A204.1 (cell line): Measurements from ENCODE around the gene MACROH2A1.

Experiments
- FAIRE-seq: peaks from 2 replicates; lab custom pipeline; 2012; peaks lifted over from hg19 to GRCh38; lab: Jason Lieb, UNC

MACROH2A1 gene

DNA sequence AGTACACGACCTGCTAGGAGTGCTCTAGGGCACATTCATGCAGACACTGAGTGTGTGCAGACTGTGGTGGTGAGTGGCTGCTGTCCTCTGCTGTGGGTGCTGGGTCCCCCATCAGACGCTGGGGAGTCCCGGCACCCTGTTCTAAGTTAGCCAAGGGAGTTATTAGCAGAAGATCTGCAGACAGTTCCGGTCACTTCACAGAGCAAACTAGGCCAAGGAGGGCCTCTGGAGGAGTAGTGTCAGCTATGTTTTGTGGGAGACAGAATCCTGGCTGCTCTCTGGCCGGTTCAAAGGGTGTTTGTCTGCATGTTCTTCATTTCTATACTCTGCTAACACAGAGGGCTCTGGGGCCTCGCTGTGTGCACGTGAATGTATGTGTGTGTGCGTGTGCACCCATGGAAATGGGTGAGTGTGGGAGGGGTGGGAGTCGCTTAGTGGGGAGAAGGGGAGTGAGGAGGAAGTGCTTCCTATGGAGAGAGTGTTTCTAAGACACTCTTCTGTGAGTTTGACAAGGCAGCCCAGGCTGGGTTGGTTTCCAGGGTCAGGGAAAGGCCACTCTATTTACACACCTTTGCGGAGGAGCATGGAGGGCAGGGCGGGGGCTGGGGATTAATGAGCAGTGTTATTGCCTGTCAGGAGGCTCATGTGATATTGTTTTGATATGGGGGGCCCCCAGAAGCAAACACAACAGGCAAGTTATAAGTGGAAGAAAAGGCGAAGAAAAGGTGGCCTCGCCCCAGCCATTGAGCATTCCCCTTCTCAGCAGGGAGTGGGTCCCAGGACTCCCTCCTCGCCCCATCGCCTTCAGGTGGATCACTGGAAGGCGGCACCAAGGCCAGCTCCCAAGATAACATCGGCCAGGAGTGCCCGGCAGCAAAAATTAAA lies 68.9 kb downstream of the MACROH2A1 start:
- no peak for FAIRE-seq

DNA sequence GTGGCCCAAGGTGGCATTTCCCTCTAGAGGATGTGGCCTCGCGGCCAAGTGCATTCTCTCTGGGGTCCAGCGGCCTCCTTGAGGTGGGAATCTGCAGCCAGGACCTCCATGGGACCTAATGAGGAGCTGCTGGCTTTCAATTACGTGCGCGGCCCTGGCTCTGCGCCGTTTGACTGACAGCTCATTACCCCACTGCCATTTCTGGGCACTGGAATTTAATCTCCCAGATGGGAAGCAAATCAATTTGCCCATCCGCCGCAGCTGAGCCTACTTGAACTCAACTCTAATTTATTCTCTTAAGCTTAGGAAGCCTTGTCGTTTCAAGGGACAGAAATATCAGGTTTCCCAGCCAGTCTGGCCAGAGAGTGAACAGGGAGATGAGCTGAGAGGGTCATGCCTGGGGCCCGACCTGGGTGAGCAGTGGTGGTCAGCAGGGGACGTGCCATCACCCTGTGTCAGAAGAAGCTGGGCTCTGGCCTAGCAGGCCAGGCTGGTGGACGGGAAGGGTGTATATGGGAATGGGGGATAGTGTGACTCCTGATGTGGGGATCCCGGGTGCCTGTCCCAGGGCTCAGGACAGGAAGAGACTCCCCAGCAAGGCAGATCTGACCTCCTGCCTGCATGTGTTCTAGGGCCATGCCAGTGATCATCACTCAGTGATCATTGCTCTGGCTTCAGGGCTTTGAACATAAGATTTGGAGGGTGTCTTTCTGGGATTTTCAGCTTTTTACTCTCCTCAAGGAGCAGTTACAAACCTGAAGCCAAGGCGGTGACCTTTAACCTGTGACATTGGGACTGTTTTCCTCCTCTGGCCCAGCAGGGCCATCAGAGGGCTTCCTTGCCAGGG lies 69.7 kb downstream of the MACROH2A1 start:
- FAIRE-seq = no peak

DNA sequence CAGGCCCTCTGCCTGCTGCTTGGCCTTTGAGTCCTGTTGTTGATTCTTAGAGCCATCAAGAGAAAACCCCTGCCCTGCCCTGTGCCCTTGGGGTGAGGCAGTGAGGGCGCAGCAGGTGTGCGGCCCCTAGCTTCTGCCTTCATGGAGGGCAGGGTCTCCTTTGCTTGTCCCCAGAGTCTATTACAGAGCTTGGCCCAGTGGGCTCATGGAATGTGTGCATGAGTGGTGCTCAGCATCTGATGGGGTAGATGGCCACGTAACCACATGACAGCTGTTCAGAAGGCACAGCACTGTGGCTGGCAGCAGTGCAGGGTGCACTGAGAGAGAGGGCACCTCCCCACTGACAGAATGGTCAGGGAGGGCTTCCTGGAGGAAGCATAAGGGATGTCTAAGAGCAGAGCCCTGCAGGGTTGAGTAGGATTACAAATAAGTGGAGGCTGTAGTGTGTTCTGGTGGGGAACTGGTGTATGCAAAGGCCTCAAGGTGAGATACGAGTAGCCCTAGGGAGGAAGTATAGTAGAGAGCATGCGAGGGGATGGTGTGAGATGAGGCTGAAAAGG lies 70.8 kb downstream of the MACROH2A1 start:
- no peak for FAIRE-seq

DNA sequence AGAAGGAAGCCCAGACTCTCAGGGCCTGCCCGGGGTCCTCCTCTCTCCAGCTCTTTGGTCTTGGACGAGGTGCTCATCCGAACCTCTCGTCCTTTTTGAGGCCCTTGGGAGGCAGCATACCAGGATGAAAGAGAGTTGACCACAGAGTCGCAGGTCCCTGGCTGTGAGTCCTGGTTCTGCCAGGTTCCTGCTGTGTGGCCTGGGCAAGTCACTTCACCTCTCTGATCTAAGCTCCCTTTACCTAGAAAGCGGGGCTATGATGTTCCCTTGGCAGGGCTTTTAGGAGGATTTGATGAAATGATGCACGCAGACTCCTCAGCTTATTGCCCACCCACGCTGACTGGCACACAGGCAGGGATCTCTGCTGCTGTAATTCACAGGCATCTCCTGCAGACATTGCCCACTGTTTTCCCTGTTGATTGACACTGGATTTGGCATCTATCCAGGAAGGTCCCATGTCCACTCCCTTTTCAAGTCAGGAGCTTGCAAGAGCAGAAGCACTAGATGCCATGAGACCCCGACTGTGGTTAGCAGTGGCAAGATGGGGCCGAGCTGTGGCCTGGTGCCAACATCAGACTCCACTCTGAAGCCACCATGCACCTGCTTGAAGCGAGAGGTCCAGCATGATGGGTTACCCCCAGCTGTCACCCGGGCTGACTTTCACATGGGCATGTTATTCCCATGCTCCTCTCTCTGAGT lies 71.5 kb downstream of the MACROH2A1 start:
- FAIRE-seq = no peak

DNA sequence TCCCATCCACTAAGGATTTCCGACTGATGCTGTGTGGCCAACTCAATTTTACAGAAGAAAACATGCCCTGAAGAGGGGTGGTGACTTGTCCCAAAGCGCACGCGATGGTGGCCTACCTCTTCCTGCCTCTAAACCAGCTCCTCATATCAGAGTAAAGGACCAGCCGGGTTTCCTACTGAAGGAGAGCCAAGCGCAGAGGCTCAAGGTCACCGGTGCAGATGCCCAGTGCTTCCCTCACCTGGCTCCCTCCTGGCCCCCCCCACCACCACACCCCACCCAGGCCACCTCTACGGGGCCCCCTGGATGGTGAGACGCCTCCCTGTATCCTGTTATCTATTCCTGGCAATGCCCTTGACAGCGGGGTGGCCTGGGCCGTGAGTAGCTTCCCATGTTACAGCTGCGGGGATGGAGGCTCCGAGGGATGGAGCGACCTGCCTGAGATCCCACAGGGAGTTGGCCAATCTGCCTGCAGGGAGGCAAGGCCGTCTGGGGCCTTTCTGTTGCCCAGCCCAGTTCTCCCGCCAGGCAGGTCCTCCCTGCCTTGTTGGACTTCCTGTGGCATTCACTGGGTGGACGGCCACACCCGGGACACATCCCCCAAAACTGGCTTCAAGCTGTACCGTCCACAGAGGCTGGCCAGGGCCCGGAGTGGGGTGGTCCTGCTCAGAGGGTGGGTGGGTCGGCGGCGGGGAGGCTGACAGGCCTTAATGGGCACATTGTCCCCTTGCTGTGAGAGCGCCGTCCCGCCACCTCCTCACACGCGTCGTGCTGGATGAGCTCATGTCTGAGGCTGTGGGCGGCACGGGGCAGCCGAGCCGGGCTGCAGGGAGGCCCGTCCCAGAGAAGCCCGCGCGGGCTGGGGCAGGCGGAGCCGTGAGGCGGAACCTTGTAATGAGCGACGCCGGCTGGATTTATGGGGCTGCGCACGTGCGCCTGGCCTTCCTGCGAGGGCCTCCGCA lies 72.5 kb downstream of the MACROH2A1 start:
- no peak for FAIRE-seq

DNA sequence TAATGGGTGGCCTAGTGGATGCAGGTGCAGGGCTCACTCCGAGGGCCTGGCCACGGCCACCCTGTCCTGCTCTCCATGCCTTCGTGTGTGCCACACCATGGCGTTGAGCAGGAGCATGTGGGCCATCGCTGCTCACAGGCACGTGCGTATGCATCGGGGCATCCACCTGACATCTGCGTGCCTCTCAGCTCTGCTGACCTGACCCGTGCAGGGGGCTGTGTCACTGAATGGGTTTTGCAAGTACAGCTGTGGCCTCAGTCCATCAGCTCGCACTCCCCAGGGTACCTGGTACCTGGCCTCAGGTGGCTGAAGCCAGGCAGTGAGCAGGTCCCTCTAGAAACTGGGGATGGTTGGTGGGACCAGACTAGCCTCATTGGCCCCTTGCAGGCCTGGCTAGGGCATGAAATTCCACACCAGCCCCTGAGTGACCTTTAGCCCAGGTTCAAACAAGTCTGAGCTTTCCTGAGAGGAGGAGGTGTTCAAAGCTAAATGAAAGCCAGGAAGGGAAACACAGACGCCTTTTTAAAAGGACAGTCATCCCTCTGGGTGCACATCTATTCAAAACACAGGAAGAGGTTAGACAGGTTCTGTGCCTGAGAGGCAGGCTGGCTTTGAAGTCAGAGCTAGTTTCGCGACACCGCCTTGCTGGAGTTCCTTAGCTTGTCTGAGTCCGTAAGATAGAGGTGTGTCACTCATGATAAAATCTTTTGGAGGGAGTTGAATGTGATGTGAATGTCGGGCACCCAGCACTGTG lies 74.0 kb downstream of the MACROH2A1 start:
- no peak for FAIRE-seq

DNA sequence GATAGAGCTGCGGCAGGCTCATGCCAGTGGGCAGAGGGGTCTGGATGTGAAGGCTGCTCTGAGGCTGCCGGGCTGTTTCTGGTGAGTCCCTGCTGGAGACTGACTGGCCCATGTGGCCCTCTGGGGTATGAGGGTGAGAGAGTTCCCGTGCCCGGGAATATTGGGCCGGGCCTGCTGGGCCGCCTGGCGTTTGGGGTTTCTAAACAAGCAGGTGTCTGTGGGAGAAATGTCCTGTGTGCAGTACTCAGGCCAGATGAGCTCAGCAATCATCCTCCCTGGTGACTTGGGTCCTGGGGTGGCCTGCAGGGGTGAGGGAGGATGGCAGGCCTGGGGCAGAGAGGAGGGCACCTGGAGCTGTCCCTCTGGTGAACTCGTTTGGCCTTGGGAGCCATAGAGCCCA lies 74.9 kb downstream of the MACROH2A1 start:
- FAIRE-seq = no peak

DNA sequence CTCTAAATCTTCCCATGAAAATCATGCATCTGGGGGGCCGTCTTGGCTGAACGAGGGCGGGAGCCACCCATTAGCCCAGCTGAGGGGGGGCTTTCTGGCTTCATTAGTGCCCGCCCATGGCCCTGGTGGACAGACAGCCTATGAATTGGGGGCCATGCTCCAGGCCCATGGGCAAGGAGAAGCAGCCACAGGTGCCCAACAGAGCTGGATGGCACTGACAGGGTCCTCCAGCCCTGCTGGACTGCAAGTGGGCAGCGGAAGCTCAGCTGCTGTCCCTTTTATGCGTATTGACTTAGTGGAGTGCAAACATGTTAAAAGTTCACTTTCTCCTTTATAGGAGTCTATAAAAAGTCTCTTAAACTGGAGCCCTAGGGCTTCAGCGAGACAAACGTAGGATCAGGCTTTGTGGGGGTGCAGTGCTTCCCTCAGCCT lies 75.3 kb downstream of the MACROH2A1 start:
- FAIRE-seq = no peak

DNA sequence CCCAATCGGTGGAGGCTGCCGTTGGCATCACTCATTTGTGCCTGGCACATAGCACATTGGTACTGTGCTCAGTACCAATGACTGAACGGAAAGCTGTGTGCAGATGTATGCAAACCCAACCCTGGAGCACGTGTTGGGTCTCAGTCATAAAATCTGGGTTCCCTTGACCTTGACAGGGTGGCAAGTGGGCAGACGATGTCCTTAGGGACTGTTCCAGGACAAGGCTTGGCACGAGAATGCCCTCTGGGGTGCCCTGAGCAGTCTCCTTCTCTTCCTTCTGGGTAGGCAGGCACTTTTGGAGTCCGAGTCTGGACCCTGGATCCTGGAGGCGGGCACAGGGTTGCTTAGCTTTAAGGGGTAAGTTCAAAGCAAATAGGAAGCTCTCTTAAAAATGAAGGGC lies 75.8 kb downstream of the MACROH2A1 start:
- no peak for FAIRE-seq

DNA sequence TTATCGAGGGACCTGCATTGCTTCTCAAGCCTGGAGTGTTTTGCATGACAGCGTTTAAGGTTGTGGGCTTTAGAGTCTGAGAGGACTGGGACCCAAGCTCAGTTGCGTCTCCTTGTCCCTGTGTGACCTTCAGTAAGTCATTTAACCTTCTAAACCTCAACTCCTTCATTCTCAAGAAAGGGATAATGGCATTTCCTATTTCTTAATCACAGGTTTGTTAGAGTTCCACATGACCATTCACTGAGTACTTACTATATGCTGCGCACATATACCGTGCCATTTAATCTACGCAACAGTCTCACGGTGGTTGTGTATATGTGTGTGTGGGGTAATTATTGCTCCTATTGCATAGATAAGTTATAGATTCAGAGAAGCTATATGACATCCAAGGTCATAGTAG lies 76.3 kb downstream of the MACROH2A1 start:
- FAIRE-seq = no peak

DNA sequence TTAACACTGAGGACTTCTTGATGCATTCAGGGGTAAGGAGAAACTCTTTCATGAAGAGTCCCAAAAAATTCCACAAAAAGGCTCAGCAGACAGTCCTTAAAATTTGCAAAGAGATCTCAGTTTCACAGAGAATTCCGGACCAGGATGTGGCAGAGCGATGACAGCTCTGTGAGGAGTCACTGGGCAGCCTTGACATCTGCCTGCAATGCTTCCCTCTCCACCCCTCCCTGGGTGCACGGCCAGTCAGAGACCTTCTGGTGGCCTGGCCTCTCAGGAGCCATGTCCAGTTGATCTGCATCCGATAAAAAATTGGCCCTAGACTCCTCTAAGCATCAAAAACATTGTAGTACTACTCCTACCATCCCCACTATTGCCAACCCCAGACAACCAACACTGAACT lies 76.8 kb downstream of the MACROH2A1 start:
- FAIRE-seq = no peak

DNA sequence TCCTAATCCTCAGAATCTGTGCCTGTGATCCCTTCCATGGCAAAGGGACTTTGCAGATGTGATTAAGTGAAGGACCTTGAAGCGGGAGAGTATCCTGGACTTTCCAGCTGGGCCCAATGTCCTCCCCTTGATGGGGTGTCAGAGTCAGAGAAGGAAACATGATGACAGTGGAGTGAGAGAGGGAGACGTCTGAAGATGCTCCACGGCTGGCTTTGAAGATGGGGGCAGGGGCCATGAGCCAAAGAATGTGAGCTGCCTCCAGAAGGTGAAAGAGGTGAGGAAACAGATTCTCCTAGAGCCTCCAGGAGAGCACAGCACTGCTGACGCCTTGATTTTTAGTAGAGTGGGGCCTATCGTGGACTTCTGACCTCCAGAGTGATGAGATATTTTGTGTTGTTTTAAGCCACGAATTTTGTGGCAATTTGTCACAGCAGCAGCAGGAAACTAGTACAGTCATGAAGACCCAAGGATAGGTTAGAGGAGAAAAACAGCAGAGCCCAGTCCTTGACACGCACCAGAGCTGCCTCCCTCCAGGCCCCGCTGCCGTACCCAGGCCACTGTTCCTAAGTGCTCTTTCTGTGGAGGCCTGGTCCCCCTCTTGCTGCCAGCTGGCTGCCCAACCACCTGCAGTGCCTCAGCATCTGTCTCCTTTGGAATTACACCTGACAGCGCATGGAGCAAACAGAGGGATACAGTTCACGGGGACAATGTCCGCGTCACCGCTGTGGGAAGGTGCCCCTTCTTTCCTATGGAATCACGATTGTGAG lies 78.1 kb downstream of the MACROH2A1 start:
- no peak for FAIRE-seq

DNA sequence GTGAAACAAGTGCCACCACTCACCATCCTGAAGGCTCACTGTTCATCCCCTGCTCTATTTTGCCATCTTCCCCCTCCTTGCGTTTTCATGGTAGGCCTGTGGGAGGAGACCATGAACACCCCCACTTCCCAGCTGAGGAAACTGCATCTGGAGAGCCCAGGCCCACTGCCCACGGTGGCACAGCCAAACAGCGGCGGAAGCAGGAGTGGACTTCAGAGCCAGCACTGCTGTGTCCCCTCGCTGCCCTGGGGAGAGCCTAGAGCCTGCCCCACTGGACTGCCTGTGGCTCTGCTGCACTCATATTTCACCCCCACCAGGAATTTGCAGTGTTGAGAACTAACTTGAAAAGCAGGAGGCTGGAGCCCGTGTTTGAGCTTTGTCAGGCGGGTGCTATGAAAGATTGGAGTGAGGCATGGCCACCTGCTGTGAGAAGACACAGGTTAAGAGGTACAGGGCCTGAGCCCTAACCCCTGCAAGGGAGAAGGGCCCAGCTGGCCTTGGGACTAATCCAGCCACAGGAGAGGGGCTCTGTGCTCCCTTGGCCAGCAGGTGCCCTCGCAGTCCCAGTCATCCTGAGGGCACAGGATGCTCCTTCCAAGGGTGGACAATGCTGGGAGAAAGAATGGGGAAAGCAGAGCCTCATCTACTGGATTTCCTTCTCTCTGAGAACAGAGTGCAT lies 79.0 kb downstream of the MACROH2A1 start:
- no peak for FAIRE-seq

DNA sequence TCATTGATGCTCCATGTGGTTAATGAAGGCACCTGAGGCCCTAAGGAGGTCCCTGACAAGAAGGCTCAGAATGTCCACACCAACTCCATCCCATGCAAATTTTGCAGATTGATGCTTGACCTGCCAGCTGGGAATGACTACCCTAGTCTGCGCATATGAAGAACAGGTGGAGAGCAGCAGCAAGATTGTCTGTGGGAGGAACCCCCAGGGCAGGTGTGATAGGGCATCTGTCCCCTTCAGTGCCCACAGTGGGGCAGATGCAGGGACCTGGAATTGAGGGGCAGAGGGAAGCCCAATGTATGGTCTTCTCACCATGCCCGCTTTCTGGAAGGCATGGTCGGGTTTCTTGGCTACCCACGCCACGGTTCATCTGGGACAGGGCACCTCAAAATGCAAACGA lies 79.6 kb downstream of the MACROH2A1 start:
- FAIRE-seq = no peak

DNA sequence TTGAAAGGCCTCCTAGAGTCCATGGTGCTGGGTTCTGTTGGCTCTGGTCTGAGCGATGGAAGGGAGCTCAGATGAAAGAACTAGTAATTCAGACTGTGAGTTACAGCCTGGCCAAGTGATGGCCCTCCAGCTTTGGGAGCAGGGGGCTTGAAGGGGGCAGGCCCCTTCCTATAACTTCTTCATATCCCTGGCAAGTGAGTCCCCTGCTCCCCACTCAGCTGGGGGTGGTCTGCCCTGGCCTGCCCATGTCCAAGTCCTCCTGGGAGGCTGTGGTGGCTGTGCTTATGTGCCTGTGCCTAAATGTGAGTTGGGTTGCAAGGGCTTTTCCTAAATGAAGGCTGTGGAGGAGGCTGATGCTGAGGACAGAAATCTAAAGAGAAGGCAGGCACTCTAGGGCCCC lies 80.1 kb downstream of the MACROH2A1 start:
- no peak for FAIRE-seq

DNA sequence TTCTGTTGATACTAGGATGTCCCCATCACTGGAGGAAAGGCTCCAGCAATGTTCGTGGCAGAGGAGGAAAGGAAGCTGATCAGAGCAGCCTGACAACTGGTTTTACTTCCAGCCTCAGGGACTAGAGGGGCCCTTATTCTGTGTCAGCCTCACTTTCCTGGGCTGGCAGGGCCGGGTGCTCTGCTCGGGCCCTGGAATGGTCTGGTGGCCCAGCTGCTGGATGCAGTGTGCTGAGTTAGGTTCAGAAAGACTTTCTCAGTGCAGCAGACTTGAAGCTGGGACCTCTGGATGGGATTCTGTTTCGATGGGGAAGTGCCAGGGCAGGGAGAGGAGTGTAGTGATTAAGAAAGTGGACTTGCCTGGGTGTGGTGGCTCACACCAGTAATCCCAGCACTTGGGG lies 81.0 kb downstream of the MACROH2A1 start:
- no peak for FAIRE-seq

DNA sequence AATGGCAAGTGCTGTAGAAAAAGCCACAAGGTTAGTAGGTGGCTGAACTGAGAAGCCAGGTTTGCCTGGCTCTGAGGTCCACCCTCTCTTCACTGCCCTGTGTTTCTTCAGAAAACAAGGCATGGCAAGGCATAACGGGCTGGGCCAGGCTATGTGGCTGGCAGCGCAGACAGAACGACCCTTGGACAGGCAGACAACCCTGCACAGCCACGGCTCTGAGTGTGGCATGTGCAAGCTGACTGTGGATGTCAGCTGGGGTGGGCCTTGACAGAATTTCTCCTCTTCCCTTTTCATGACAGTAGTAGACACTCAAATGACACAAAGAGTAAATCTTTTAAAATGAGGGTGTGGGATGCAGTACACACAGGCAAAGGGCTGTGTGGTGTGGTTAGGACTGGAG lies 81.7 kb downstream of the MACROH2A1 start:
- FAIRE-seq = no peak

DNA sequence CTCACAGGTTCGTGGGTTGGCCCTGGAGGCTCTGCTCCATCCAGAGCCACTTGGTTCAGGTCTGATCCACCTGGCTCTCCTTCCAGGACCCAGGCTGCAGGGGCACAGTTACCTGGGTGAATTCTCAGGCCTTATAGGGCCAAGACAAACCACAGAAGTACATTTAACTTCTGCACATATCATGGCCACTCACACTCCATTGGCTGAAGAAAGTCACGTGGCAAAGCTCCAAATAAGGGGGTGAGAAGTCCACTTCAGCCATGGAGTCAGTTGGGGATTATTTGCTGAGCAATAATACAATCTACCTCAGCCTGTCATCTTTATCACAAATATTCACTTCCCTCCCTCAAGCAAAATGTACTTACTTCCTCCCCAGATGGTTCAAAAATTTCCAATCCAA lies 83.6 kb downstream of the MACROH2A1 start:
- no peak for FAIRE-seq

DNA sequence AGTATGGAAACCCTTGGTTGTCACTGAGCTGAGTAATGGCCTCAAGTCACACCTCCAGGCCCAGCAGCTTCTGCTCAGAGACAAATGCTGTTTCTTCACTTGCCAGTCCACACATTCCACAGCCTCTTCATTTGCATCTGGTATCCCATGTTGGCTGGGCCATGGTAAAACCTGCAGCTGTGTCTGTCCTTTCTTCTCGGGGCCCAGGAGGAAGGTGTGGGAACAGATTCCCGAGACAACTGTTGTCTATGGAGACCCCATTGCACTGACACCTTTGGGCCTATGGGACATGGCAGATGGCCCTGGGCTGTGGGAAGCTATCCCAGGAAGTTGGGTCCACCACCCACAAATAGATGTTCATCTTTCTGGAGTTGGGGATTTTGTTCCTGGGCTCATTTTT lies 85.1 kb downstream of the MACROH2A1 start:
- FAIRE-seq = no peak
